Fibroblast of pulmonary artery (primary cell): Measurements from ENCODE around the gene ARRDC1.
A peak's percentile ranks its signal among the peaks of the same experiment; 100 is the strongest.
"Not testable (repeated sequence)": the region's sequence is repeated elsewhere in the genome, so short reads cannot be mapped to it uniquely, and the experiment has no call there.

ENCODE experiments used
- DNase-seq: peaks from one replicate; pipeline ENCODE4 v3.0.0-alpha.2; 2010; ENCODE audit warnings: low read depth
- H3K4me3 ChIP-seq: replicated peaks from 2 replicates; pipeline ENCODE4 v1.5.1; 2011; ENCODE audit warnings: low read depth, mild to moderate bottlenecking, control low read depth, low read length, moderate library complexity
- TF ChIP-seq, protein P1 (sequence below): IDR thresholded peaks from 2 replicates; pipeline ENCODE4 v1.5.1; 2011; ENCODE audit warnings: mild to moderate bottlenecking, control low read depth, low read length, inconsistent platforms; ENCODE audit errors: missing control alignments

The ARRDC1 gene

DNA sequence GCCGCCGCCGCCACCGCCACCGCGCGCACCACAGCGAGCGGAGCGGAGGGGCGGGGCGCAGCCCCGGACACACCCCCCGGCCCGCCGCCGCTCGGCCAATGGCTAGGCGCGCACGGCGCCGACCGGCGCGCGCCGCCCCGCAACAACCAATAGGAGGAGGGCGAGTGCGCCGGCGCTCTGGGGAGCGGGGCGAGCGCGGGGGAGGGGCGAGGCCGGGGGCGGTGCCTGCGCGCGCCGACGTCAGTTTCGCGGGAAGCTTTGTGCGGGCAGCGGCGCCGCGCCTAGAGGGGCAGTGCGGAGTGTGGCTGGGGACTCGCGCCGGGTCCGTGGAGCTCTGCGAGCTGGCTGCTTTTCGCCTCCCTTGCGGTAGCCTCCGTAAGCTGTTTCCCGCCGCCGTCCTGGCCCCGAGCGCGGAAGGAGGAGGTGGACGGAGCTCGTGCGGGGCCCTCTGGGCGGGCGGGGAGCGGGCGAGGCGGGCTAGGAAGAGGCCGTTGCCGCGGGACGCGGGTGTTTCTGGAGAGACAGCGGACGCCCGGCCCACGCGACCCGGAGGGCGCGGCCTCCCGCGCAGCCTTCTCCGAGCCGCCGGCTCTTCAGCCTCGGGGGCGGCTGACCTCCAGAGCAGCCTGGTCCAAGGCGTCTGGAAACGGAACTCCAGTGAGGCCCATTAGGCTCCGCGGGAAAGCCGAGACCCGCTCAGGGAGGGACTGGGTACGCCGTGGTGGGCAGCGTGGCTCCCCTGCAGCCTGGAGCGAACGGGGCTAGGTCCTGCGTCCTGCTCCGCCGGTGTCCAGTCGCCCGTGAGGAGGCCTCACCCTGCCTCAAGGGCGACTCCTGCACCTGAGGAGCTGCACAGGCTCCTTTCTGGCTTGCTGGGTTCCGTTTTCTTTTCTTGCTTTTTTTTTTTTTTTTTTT is 14.8 kb upstream of the ARRDC1 start, which contains the start of gene ZMYND19:
ZMYND19 (minus strand) TSS at position 44 of the 915 bp plus-strand sequence. CDS start 249 bp downstream, outside the sequence.
- TF ChIP-seq, protein P1, sequence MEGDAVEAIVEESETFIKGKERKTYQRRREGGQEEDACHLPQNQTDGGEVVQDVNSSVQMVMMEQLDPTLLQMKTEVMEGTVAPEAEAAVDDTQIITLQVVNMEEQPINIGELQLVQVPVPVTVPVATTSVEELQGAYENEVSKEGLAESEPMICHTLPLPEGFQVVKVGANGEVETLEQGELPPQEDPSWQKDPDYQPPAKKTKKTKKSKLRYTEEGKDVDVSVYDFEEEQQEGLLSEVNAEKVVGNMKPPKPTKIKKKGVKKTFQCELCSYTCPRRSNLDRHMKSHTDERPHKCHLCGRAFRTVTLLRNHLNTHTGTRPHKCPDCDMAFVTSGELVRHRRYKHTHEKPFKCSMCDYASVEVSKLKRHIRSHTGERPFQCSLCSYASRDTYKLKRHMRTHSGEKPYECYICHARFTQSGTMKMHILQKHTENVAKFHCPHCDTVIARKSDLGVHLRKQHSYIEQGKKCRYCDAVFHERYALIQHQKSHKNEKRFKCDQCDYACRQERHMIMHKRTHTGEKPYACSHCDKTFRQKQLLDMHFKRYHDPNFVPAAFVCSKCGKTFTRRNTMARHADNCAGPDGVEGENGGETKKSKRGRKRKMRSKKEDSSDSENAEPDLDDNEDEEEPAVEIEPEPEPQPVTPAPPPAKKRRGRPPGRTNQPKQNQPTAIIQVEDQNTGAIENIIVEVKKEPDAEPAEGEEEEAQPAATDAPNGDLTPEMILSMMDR = no peak
- H3K4me3 ChIP-seq = peak within 1 kb of the TSS; percentile 72
- peak; percentile 86 for DNase-seq

DNA sequence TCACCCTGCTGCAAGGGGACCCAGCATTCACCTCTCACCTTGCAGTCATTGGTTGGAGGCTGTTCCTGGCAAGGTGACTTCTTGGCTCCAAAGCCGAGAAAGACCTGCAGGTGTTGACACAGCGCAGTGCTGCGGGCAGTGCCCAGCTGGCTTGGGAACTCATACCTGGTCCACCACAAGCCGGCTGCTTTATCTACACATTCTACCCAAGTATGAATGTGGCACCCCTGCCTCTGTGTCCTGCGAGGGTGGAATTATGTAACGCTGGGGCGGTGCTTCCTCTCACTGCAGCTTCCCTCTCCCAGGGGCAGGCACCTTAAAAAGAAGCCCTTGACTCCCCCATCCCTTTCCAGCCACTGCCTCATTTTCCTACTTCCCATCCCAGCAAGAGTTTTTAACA is 12.7 kb upstream of the ARRDC1 start:
- TF ChIP-seq, protein P1 = no peak
- no peak for DNase-seq

DNA sequence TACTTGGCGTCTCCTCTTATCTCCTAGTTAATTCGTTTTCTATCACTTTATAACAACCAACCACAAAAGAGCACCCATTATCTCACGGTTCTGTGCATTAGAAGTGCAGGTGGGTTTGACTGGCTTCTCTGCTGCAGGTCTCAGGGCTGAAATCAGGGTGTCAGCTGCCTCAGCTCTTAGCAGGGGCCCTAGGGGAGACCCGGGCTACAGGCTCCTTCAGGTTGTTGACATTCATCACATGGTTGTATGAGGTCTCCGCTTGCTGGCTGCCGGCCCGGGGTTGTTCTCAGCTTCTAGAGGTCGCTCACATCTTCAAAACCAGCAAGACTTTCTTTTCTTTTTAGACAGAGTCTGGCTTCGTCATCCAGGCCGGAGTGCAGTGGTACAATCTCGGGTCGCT is 12.3 kb upstream of the ARRDC1 start:
- TF ChIP-seq, protein P1 = no peak
- DNase-seq = no peak

More for the DNA sequence above, 12.7 kb upstream of the ARRDC1 start:
- H3K4me3 ChIP-seq = no peak overlapping the region

DNA sequence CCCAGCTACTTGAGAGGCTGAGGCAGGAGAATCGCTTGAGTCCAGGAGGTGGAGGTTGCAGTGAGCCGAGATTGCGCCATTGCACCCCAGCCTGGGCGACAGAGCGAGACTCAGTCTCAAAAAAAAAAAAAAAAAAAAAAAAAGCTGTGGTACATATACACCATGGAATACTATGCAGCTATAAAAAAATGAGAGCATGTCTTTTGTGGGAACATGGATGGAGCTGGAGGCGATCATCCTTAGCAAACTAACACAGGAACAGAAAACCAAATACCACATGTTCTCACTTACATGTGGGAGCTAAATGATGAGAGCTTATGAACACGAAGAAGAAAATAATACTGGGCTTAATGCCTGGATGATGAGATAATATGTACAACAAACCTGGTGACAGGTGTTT is 8.9 kb upstream of the ARRDC1 start:
- DNase-seq, H3K4me3 ChIP-seq: not testable (repeated sequence)

More for the DNA sequence above, 12.3 kb upstream of the ARRDC1 start:
- no peak overlapping the region for H3K4me3 ChIP-seq

DNA sequence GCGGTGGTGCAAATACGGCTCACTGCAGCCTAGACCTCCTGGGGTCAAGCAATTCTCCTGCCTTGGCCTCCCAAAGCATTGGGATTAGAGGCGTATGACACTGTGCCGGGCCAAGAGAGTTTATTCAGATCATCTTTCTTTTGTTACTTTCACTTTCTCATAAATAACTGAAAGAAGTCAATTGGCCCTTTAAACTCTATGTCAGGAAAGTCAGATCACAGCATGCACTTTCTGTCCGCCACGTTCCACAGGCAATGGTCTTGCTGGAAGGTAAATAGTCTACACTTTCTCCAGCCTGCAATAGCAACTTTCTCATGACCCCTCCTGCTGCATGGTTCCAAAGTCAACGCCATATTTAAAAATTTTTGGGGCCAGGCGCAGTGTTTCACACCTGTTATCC is 6.5 kb upstream of the ARRDC1 start:
- H3K4me3 ChIP-seq = no peak overlapping the region
- TF ChIP-seq, protein P1 = no peak
- DNase-seq = no peak

DNA sequence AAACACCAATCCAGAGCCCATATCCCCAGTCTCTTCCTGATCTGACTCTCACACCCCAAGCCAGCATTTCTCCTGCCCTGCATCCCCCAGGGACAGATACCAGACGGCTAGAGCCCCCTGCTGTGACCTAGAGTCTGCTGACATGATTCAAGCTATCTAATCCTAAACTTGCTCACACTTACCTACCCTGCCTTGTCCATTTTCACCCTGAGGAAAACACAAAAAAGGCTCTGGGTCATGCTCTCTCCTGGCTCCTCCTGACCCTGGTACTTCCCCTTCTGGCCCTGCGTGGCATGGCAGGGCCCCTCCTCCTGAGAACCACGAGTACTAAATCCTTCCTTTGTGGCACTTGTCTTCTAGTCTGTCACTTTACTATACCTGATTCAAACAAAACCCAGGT is 2.8 kb upstream of the ARRDC1 start:
- DNase-seq = no peak
- no peak overlapping the region for H3K4me3 ChIP-seq
- TF ChIP-seq, protein P1 = no peak

DNA sequence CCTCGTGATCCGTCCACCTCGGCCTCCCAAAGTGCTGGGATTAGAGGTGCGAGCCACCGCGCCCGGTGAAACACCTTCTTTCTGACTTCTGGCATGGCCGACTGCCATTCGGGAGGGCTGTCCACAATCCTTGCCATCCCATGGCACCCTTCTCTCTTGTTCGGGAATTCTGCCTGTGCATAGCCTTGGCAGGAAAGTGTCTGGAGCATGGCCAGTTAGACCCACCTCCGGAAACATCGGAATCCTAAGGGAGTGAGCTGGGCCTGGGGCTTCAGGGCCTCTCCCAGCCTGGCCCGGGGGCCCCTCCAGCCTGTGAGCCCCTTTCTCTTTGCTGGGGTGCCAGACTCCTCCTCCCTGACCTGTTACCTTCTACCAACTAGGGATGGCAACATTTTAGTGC is 1.6 kb upstream of the ARRDC1 start:
- H3K4me3 ChIP-seq = no peak overlapping the region
- TF ChIP-seq, protein P1 = no peak
- no peak for DNase-seq
